IPS-18a (cell line): ENCODE results near the gene MAP7D1.

Experiments
- H3K27ac ChIP-seq: one replicate; pipeline ENCODE4 v1.5.1; 2013; ENCODE audit warnings: low read length
- H3K27me3 ChIP-seq: one replicate; pipeline ENCODE4 v1.6.1; 2013; ENCODE audit warnings: mild to moderate bottlenecking, low read length; ENCODE audit not compliant: control insufficient read depth, insufficient read depth
- H3K36me3 ChIP-seq: one replicate; pipeline ENCODE4 v1.6.1; 2013; ENCODE audit warnings: low read depth, low read length; ENCODE audit not compliant: control insufficient read depth
- H3K4me1 ChIP-seq: one replicate; pipeline ENCODE4 v1.6.1; 2013; ENCODE audit warnings: low read depth, low read length; ENCODE audit not compliant: control insufficient read depth
- H3K4me3 ChIP-seq: one replicate; pipeline ENCODE4 v1.5.1; 2013; ENCODE audit warnings: low read length
- H3K9ac ChIP-seq: one replicate; pipeline ENCODE4 v1.6.1; 2013; ENCODE audit warnings: mild to moderate bottlenecking, low read length, moderate library complexity
- H3K9me3 ChIP-seq: one replicate; pipeline ENCODE4 v1.6.1; 2013; ENCODE audit warnings: low read depth, low read length; ENCODE audit not compliant: control insufficient read depth

Gene MAP7D1

GRCh38 chr1:36128905-36129206 lies 27.1 kb upstream of the MAP7D1 start:
- no peak overlapping the region for H3K27ac ChIP-seq
- no peak overlapping the region for H3K4me3 ChIP-seq
- H3K36me3 ChIP-seq: no peaks in the 10 kb centered on the region
- no peak overlapping the region for H3K9ac ChIP-seq
- H3K9me3 ChIP-seq: no peaks in the 10 kb centered on the region
- no peaks in the 10 kb centered on the region for H3K4me1 ChIP-seq
- H3K27me3 ChIP-seq: peaks cover 25% of the 10 kb centered on the region

GRCh38 chr1:36132029-36132428 lies 23.9 kb upstream of the MAP7D1 start:
- Histone ChIP-seq H3K27ac (no peak overlapping the region), H3K9ac (no peak overlapping the region), H3K4me3 (no peak overlapping the region), H3K36me3 (peaks cover 5% of the 10 kb centered on the region), H3K27me3 (no peaks in the 10 kb centered on the region), H3K9me3 (no peaks in the 10 kb centered on the region), H3K4me1 (no peaks in the 10 kb centered on the region)

- H3K27me3 ChIP-seq: no peaks in the 10 kb centered on the region
- no peak overlapping the region for H3K27ac ChIP-seq
- H3K9ac ChIP-seq: no peak overlapping the region
- H3K4me3 ChIP-seq: no peak overlapping the region
- no peaks in the 10 kb centered on the region for H3K4me1 ChIP-seq
- H3K9me3 ChIP-seq: no peaks in the 10 kb centered on the region
- H3K36me3 ChIP-seq: peaks cover 13% of the 10 kb centered on the region
Measured at GRCh38 chr1:36133484-36133883, 22.5 kb upstream of the MAP7D1 start.

GRCh38 chr1:36134031-36134430 lies 21.9 kb upstream of the MAP7D1 start:
- no peaks in the 10 kb centered on the region for H3K4me1 ChIP-seq
- no peaks in the 10 kb centered on the region for H3K27me3 ChIP-seq
- H3K9me3 ChIP-seq: no peaks in the 10 kb centered on the region
- H3K36me3 ChIP-seq: peaks cover 13% of the 10 kb centered on the region
- no peak overlapping the region for H3K9ac ChIP-seq
- no peak overlapping the region for H3K4me3 ChIP-seq
- H3K27ac ChIP-seq: no peak overlapping the region

- Histone ChIP-seq H3K27me3 (no peaks in the 10 kb centered on the region), H3K27ac (no peak overlapping the region), H3K4me1 (no peaks in the 10 kb centered on the region), H3K36me3 (peaks cover 18% of the 10 kb centered on the region), H3K9ac (no peak overlapping the region), H3K9me3 (no peaks in the 10 kb centered on the region), H3K4me3 (no peak overlapping the region)
Measured at GRCh38 chr1:36134505-36135329, 21.2 kb upstream of the MAP7D1 start.

- H3K4me1 ChIP-seq: no peaks in the 10 kb centered on the region
- no peak overlapping the region for H3K4me3 ChIP-seq
- no peak overlapping the region for H3K9ac ChIP-seq
- H3K27ac ChIP-seq: no peak overlapping the region
- H3K36me3 ChIP-seq: peaks cover 22% of the 10 kb centered on the region
- H3K27me3 ChIP-seq: no peaks in the 10 kb centered on the region
- H3K9me3 ChIP-seq: no peaks in the 10 kb centered on the region
Measured at GRCh38 chr1:36135330-36135667, 20.7 kb upstream of the MAP7D1 start.

GRCh38 chr1:36135796-36136195 lies 20.2 kb upstream of the MAP7D1 start:
- Histone ChIP-seq H3K27me3 (no peaks in the 10 kb centered on the region), H3K9ac (no peak overlapping the region), H3K4me3 (no peak overlapping the region), H3K36me3 (peaks cover 22% of the 10 kb centered on the region), H3K9me3 (no peaks in the 10 kb centered on the region), H3K4me1 (no peaks in the 10 kb centered on the region), H3K27ac (no peak overlapping the region)

GRCh38 chr1:36136535-36136934 lies 19.4 kb upstream of the MAP7D1 start:
- Histone ChIP-seq H3K36me3 (peaks cover 22% of the 10 kb centered on the region), H3K4me1 (no peaks in the 10 kb centered on the region), H3K4me3 (no peak overlapping the region), H3K27me3 (no peaks in the 10 kb centered on the region), H3K27ac (no peak overlapping the region), H3K9ac (no peak overlapping the region), H3K9me3 (no peaks in the 10 kb centered on the region)

- no peaks in the 10 kb centered on the region for H3K27me3 ChIP-seq
- H3K9me3 ChIP-seq: no peaks in the 10 kb centered on the region
- H3K9ac ChIP-seq: no peak overlapping the region
- H3K4me1 ChIP-seq: no peaks in the 10 kb centered on the region
- no peak overlapping the region for H3K27ac ChIP-seq
- peaks cover 22% of the 10 kb centered on the region for H3K36me3 ChIP-seq
- no peak overlapping the region for H3K4me3 ChIP-seq
Measured at GRCh38 chr1:36137226-36137625, 18.7 kb upstream of the MAP7D1 start.

GRCh38 chr1:36137776-36138175 lies 18.2 kb upstream of the MAP7D1 start:
- Histone ChIP-seq H3K27ac (no peak overlapping the region), H3K36me3 (peaks cover 22% of the 10 kb centered on the region), H3K4me3 (no peak overlapping the region), H3K9ac (no peak overlapping the region), H3K9me3 (no peaks in the 10 kb centered on the region), H3K4me1 (no peaks in the 10 kb centered on the region), H3K27me3 (no peaks in the 10 kb centered on the region)

- Histone ChIP-seq H3K27me3 (no peaks in the 10 kb centered on the region), H3K4me3 (no peak overlapping the region), H3K9me3 (no peaks in the 10 kb centered on the region), H3K4me1 (no peaks in the 10 kb centered on the region), H3K27ac (no peak overlapping the region), H3K9ac (no peak overlapping the region), H3K36me3 (peaks cover 22% of the 10 kb centered on the region)
Measured at GRCh38 chr1:36139521-36139920, 16.4 kb upstream of the MAP7D1 start.

- Histone ChIP-seq H3K4me3 (no peak overlapping the region), H3K36me3 (peaks cover 16% of the 10 kb centered on the region), H3K27me3 (no peaks in the 10 kb centered on the region), H3K4me1 (no peaks in the 10 kb centered on the region), H3K27ac (no peak overlapping the region), H3K9ac (no peak overlapping the region), H3K9me3 (no peaks in the 10 kb centered on the region)
Measured at GRCh38 chr1:36142121-36142520, 13.8 kb upstream of the MAP7D1 start.
